DND-41 (cell line): Measurements from ENCODE around the gene NSUN2.
"Not testable (repeated sequence)": the region's sequence is repeated elsewhere in the genome, so short reads cannot be mapped to it uniquely, and the experiment has no call there.

ENCODE experiments used
- ATAC-seq: fragments of 200-7000 bp; cut with Tn5 transposase; 3 replicates; pipeline ENCODE4 v1.9.1; 2021; ENCODE audit warnings: low read depth; ENCODE audit not compliant: insufficient read depth
- DNase-seq: peaks from one replicate; pipeline ENCODE4 v3.0.0-alpha.2; 2020
- H2AFZ ChIP-seq: 2 replicates; pipeline ENCODE4 v1.6.0; 2012; ENCODE audit warnings: low read depth, low read length
- H3K27ac ChIP-seq: 2 replicates; pipeline ENCODE4 v1.5.1; 2012; ENCODE audit warnings: low read length, inconsistent platforms
- H3K27me3 ChIP-seq: fragments of 200-600 bp; sonication (generic); 2 replicates; pipeline ENCODE4 v1.6.0; 2012; ENCODE audit warnings: low read length, mild to moderate bottlenecking, inconsistent platforms; ENCODE audit not compliant: insufficient read depth, poor library complexity
- H3K36me3 ChIP-seq: 2 replicates; pipeline ENCODE4 v1.5.1; 2012; ENCODE audit warnings: low read length, inconsistent platforms; ENCODE audit not compliant: insufficient read depth
- H3K4me1 ChIP-seq: 2 replicates; pipeline ENCODE4 v1.5.1; 2012; ENCODE audit warnings: mild to moderate bottlenecking, low read length; ENCODE audit not compliant: insufficient read depth
- H3K4me2 ChIP-seq: 2 replicates; pipeline ENCODE4 v1.6.0; 2012; ENCODE audit warnings: mild to moderate bottlenecking, moderate library complexity, low read length, inconsistent platforms; ENCODE audit not compliant: insufficient read depth
- H3K4me3 ChIP-seq, 2 experiments: fragments of 200-600 bp in 1 of 2; shearing (Covaris generic) in 1 of 2; 2 replicates each; pipeline ENCODE4 v1.5.1; 2012 to 2016; ENCODE audit warnings: inconsistent platforms in 2 of 2, low read length in 2 of 2, mild to moderate bottlenecking in 2 of 2, low read depth in 1 of 2, moderate library complexity in 1 of 2
- H3K79me2 ChIP-seq: 2 replicates; pipeline ENCODE4 v1.6.0; 2012; ENCODE audit warnings: low read length, inconsistent platforms; ENCODE audit not compliant: insufficient read depth
- H3K9ac ChIP-seq: 2 replicates; pipeline ENCODE4 v1.6.0; 2012; ENCODE audit warnings: low read depth, mild to moderate bottlenecking, inconsistent platforms, low read length, moderate library complexity
- H3K9me3 ChIP-seq: 2 replicates; pipeline ENCODE4 v1.5.1; 2012; ENCODE audit warnings: low read length, moderate library complexity, mild to moderate bottlenecking, inconsistent platforms; ENCODE audit not compliant: insufficient read depth, severe bottlenecking
- H4K20me1 ChIP-seq: 2 replicates; pipeline ENCODE4 v1.6.0; 2012; ENCODE audit warnings: low read length; ENCODE audit not compliant: insufficient read depth
- EZH2 ChIP-seq: IDR thresholded peaks from 3 replicates; pipeline ENCODE4 v1.6.1; 2012; ENCODE audit warnings: borderline replicate concordance, low read depth, mild to moderate bottlenecking, moderate library complexity, low read length, inconsistent platforms; ENCODE audit not compliant: severe bottlenecking
- TF ChIP-seq, protein P1 (sequence below): IDR thresholded peaks from 2 replicates; pipeline ENCODE4 v1.5.1; 2012; ENCODE audit warnings: borderline replicate concordance, low read length, moderate library complexity, mild to moderate bottlenecking; ENCODE audit not compliant: poor library complexity, severe bottlenecking; ENCODE audit errors: extremely low read depth

The NSUN2 gene

GRCh38 chr5:6674886-6675285 is 42.0 kb upstream of the NSUN2 start:
- DNase-seq, result no peak
- TF ChIP-seq, protein P1, sequence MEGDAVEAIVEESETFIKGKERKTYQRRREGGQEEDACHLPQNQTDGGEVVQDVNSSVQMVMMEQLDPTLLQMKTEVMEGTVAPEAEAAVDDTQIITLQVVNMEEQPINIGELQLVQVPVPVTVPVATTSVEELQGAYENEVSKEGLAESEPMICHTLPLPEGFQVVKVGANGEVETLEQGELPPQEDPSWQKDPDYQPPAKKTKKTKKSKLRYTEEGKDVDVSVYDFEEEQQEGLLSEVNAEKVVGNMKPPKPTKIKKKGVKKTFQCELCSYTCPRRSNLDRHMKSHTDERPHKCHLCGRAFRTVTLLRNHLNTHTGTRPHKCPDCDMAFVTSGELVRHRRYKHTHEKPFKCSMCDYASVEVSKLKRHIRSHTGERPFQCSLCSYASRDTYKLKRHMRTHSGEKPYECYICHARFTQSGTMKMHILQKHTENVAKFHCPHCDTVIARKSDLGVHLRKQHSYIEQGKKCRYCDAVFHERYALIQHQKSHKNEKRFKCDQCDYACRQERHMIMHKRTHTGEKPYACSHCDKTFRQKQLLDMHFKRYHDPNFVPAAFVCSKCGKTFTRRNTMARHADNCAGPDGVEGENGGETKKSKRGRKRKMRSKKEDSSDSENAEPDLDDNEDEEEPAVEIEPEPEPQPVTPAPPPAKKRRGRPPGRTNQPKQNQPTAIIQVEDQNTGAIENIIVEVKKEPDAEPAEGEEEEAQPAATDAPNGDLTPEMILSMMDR, result no peak
- TF ChIP-seq EZH2, result no peak
- no peaks in the 10 kb centered on the region for H4K20me1 ChIP-seq
- H3K9ac ChIP-seq, result no peak overlapping the region
- H3K27me3 ChIP-seq, result no peaks in the 10 kb centered on the region
- no peak for ATAC-seq
- no peak overlapping the region for H3K27ac ChIP-seq
- no peaks in the 10 kb centered on the region for H3K4me1 ChIP-seq
- H3K4me3 ChIP-seq, result no peak overlapping the region
- peaks cover 5% of the 10 kb centered on the region; the same call in 1 of the 2 replicates for H3K36me3 ChIP-seq
- no peaks in the 10 kb centered on the region for H3K79me2 ChIP-seq
- H2AFZ ChIP-seq, result no peak overlapping the region
- H3K4me2 ChIP-seq, result no peak overlapping the region
- H3K9me3 ChIP-seq, result no peaks in the 10 kb centered on the region

DNA sequence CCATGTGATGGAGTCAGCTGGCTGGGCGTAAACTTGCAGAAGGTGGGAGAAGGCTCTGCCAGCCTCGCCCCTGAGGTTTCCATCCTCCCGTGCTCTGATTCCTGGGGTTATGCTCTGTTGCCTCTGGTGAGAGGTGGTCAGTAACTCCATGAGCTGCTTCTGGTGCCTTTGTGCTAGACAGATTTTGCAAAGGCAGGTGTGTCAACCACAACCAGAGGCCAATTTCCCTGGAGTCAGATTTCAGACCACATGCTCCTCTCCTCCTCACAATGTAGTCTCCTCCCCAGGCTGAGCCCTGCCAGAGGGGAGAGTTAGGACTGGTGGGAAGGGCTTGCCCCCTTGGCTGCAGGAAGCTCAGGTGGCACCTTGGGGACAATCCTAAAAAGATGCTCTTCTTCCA is 41.6 kb upstream of the NSUN2 start:
- no peak overlapping the region for H3K27ac ChIP-seq
- no peaks in the 10 kb centered on the region for H3K79me2 ChIP-seq
- H3K9ac ChIP-seq, result no peak overlapping the region
- DNase-seq, result no peak
- no peaks in the 10 kb centered on the region for H3K4me1 ChIP-seq
- no peak overlapping the region for H2AFZ ChIP-seq
- TF ChIP-seq, protein P1, result no peak
- no peak for TF ChIP-seq EZH2
- no peaks in the 10 kb centered on the region for H3K27me3 ChIP-seq
- H3K36me3 ChIP-seq, result peaks cover 8% of the 10 kb centered on the region; the same call in 1 of the 2 replicates
- no peak overlapping the region for H3K4me3 ChIP-seq
- H3K4me2 ChIP-seq, result no peak overlapping the region
- no peak for ATAC-seq
- no peaks in the 10 kb centered on the region for H3K9me3 ChIP-seq
- no peaks in the 10 kb centered on the region for H4K20me1 ChIP-seq

DNA sequence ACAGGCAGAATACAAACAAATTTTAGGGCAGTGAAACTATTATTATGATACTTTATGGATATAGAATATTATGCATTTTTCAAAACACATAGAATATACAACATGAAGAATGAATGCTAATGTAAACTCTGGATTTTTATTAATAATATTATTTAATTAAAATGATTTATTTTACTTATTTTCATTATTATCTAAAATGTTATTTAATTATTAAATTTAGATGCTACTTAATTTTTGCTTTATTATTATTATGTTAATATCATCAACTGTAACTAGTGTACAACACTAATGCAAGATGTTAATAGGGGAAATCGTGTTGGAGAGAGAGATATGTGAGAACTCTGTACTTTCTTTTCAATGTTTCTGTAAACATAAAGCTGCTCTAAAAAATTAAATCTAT is 41.1 kb upstream of the NSUN2 start:
- no peaks in the 10 kb centered on the region for H3K79me2 ChIP-seq
- ATAC-seq, result no peak
- no peak overlapping the region for H2AFZ ChIP-seq
- H3K4me3 ChIP-seq, result no peak overlapping the region
- H3K4me2 ChIP-seq, result no peak overlapping the region
- no peak overlapping the region for H3K27ac ChIP-seq
- no peaks in the 10 kb centered on the region for H3K9me3 ChIP-seq
- H4K20me1 ChIP-seq, result no peaks in the 10 kb centered on the region
- TF ChIP-seq EZH2, result no peak
- TF ChIP-seq, protein P1, result no peak
- no peaks in the 10 kb centered on the region for H3K27me3 ChIP-seq
- H3K4me1 ChIP-seq, result no peaks in the 10 kb centered on the region
- no peak for DNase-seq
- peaks cover 8% of the 10 kb centered on the region; the same call in 1 of the 2 replicates for H3K36me3 ChIP-seq
- H3K9ac ChIP-seq, result no peak overlapping the region

GRCh38 chr5:6673031-6673430 is 40.2 kb upstream of the NSUN2 start:
- Histone ChIP-seq H3K4me1 (no peaks in the 10 kb centered on the region), H3K4me3 (no peak overlapping the region), H4K20me1 (no peaks in the 10 kb centered on the region), H2AFZ (no peak overlapping the region), H3K4me2 (no peak overlapping the region), H3K79me2 (no peaks in the 10 kb centered on the region), H3K36me3 (peaks cover 8% of the 10 kb centered on the region; the same call in 1 of the 2 replicates), H3K9me3 (no peaks in the 10 kb centered on the region), H3K27me3 (no peaks in the 10 kb centered on the region), H3K27ac (no peak overlapping the region), H3K9ac (no peak overlapping the region)
- TF ChIP-seq, protein P1, result no peak
- TF ChIP-seq EZH2, result no peak
- no peak for DNase-seq
- ATAC-seq, result no peak

GRCh38 chr5:6668717-6669116 is 35.9 kb upstream of the NSUN2 start:
- not testable (repeated sequence) for H3K4me3 ChIP-seq, H3K4me1 ChIP-seq, H3K9ac ChIP-seq, H2AFZ ChIP-seq, DNase-seq, H3K27ac ChIP-seq, ATAC-seq, H3K27me3 ChIP-seq, H3K9me3 ChIP-seq, H3K4me2 ChIP-seq, H4K20me1 ChIP-seq, H3K79me2 ChIP-seq
- peaks cover 12% of the 10 kb centered on the region for H3K36me3 ChIP-seq
